ENCODE data around the gene PCMT1. TPM values are rescaled to one million over a fixed set of nuclear protein-coding genes. Genes with fewer than 3 reads are reported as not detected.
A peak's percentile ranks its signal among the peaks of the same experiment; 100 is the strongest.

Gene PCMT1
- 89.5 and 99.3 TPM in 2 replicates for polyA plus RNA-seq (2011; rRNA removed)
- 111 and 136 TPM in 2 replicates for polyA plus RNA-seq (2012; cell fraction: cytosol; rRNA removed)
- 82.7 and 92.9 TPM in 2 replicates for polyA plus RNA-seq (2012; cell fraction: nucleus; rRNA removed)
- polyA plus RNA-seq (2017; fragmentation: RNase III; extraction: RNeasy Plus Mini Kit Qiagen cat#74134 plus additional on column Dnase treatment): 86.6 to 92.4 TPM (median 91.0 TPM) in 3 replicates
- polyA minus RNA-seq (2011; rRNA and poly(A)+ RNA removed): 21.9 and 27.9 TPM in 2 replicates

- POLR2A ChIA-PET: interaction anchor here (0.6 to 1.3 kb wide), 5 partner anchors 14 to 199 kb away, joined by 3 to 9 read pairs (median 3); partner anchors contain the start of genes GINM1 and LATS1
- Histone ChIP-seq H3K4me1 (peaks cover 24% of the 10 kb centered on the region), H3K9me3 (no peaks in the 10 kb centered on the region), H3K4me2 (peak within 1 kb of the TSS; percentile 74), H3K4me3 (peak within 1 kb of the TSS; percentile 97), H3K27ac (peak within 1 kb of the TSS; percentile 93 to 97)
- no peak for TF ChIP-seq EHF (CRISPR knock-in tag; IDR thresholded peaks at IDR 0.05)
- TF ChIP-seq BCL3 (IDR thresholded peaks at IDR 0.05): 0 out of 3 replicates have a peak, but pooled peaks have one; percentile 41
- TF ChIP-seq RAD21 (conservative IDR thresholded peaks at IDR 0.05 in 1 of 2, IDR thresholded peaks at IDR 0.05 in 1 of 2): no peak
- TF ChIP-seq CHD4 (IDR thresholded peaks at IDR 0.05; ENCODE audit: borderline replicate concordance): no peak
- no peak for TF ChIP-seq HES2 (IDR thresholded peaks at IDR 0.05)
- peak; percentile 74 for TF ChIP-seq POLR2A (IDR thresholded peaks at IDR 0.05; ENCODE audit: low read length)
- TF ChIP-seq FOSL2 (IDR thresholded peaks at IDR 0.05): no peak
- no peak for TF ChIP-seq FOSL2 (CRISPR knock-in tag; IDR thresholded peaks at IDR 0.05)
- TF ChIP-seq NPAS2 (CRISPR knock-in tag; IDR thresholded peaks at IDR 0.05; ENCODE audit: borderline replicate concordance): no peak
- TF ChIP-seq JUN (IDR thresholded peaks at IDR 0.05): peak; percentile 27 to 48; a peak in 2 of 5 replicates
- TF ChIP-seq HOXB13 (CRISPR knock-in tag; IDR thresholded peaks at IDR 0.05; ENCODE audit: low read depth): no peak
- TF ChIP-seq PHF8 (IDR thresholded peaks at IDR 0.05; ENCODE audit: borderline replicate concordance, low read depth): peak; percentile 8; the same call in 1 of the 2 replicates
- TF ChIP-seq, protein P1, sequence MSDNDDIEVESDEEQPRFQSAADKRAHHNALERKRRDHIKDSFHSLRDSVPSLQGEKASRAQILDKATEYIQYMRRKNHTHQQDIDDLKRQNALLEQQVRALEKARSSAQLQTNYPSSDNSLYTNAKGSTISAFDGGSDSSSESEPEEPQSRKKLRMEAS (IDR thresholded peaks at IDR 0.05): no peak; the same call in 1 of the 2 replicates
- no peak for TF ChIP-seq ZSCAN20 (CRISPR knock-in tag; IDR thresholded peaks at IDR 0.05)
- TF ChIP-seq BHLHE40 (IDR thresholded peaks at IDR 0.05; ENCODE audit: low read depth, low read length): no peak
- TF ChIP-seq MAZ (IDR thresholded peaks at IDR 0.05; ENCODE audit: borderline replicate concordance, low read depth, low read length): no peak
- no peak for TF ChIP-seq MAFK (IDR thresholded peaks at IDR 0.05; ENCODE audit: partially characterized antibody)
- FAIRE-seq: no peak
- peak; percentile 67 to 89 for DNase-seq (ENCODE audit: low read depth in 1 of 2, low spot score in 1 of 2)
- CTCF ChIA-PET: no interaction called here
- WGBS (ENCODE audit: missing lambda C conversion rate): 2% methylated on average over 13 of the region's 60 CpGs
- peak; percentile 90 to 93 for ATAC-seq
These were observed at the start of gene PCMT1 for GRCh38 chr6:149749594-149750135. Gene PCMT1 (plus strand): TSS chr6:149749741. CDS start chr6:149749902, 161 bp downstream.

- POLR2A ChIA-PET: no interaction called here
- Histone ChIP-seq H3K4me3 (no peak overlapping the region), H3K9me3 (no peaks in the 10 kb centered on the region), H3K4me2 (no peak overlapping the region), H3K27ac (no peak overlapping the region), H3K4me1 (no peaks in the 10 kb centered on the region)
- no peak for ATAC-seq
- no peak for FAIRE-seq
- DNase-seq (ENCODE audit: low read depth in 1 of 2, low spot score in 1 of 2): no peak
- CTCF ChIA-PET: no interaction called here
- 86% methylated on average over 7 of the region's 7 CpGs for WGBS (ENCODE audit: missing lambda C conversion rate)
- TF ChIP-seq REST (IDR thresholded peaks at IDR 0.05) (no peak), HOXA7 (CRISPR knock-in tag; IDR thresholded peaks at IDR 0.05) (no peak), ZSCAN20 (CRISPR knock-in tag; IDR thresholded peaks at IDR 0.05) (no peak), EHF (CRISPR knock-in tag; IDR thresholded peaks at IDR 0.05) (no peak), KDM5A (IDR thresholded peaks at IDR 0.05) (no peak), KDM1A (IDR thresholded peaks at IDR 0.05; ENCODE audit: low read depth) (no peak), HEYL (CRISPR knock-in tag; IDR thresholded peaks at IDR 0.05) (no peak), NPAS2 (CRISPR knock-in tag; IDR thresholded peaks at IDR 0.05; ENCODE audit: borderline replicate concordance) (no peak), NFE2L2 (conservative IDR thresholded peaks at IDR 0.05; ENCODE audit: low read length) (no peak), RFX5 (IDR thresholded peaks at IDR 0.05) (no peak)
These were observed 47.8 kb upstream of the PCMT1 start for GRCh38 chr6:149701714-149702113.
